SW 1271 (cell line): Measurements from ENCODE around the gene PARP9.
"Not testable (repeated sequence)": the region's sequence is repeated elsewhere in the genome, so short reads cannot be mapped to it uniquely, and the experiment has no call there.

Source experiments
- DNase-seq, 2 experiments: peaks; one replicate each; lab custom pipeline; 2025; lab: John Stamatoyannopoulos, UW

Gene PARP9

DNA sequence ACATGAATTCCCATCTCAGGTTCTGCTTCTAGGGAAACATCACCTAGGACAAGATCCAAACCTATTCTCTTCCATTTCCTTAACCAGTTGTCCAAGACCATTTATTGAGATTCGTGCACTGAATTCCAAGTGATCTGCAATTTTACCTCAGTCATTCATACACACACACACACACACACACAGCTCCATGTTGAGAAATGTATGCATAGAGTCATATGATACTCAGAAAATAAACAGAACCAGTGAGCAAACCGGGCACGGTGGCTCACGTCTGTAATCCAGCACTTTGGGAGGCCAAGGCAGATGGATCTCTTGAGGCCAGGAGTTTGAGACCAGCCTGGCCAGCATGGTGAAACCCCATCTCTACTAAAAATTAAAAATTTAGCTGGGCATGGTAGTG, 43.2 kb downstream of the PARP9 start:
- no peak for DNase-seq

DNA sequence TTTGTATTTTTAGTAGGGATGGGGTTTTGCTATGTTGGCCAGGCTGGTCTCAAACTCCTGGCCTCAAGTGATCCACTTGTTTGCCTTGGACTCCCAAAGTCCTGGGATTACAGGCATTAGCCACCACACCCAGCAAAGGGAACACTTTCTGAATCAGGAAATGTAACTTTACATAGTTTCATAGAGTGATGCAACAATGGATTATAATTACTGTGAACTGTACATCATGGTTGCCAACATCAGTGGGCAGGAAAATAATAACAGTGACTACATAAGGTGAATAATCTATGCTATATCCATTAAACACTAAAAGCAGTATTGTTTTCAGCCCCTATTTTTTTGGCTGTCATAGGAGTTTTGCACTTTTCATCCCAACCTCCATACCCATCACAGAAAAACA, 44.4 kb downstream of the PARP9 start:
- no peak for DNase-seq

DNA sequence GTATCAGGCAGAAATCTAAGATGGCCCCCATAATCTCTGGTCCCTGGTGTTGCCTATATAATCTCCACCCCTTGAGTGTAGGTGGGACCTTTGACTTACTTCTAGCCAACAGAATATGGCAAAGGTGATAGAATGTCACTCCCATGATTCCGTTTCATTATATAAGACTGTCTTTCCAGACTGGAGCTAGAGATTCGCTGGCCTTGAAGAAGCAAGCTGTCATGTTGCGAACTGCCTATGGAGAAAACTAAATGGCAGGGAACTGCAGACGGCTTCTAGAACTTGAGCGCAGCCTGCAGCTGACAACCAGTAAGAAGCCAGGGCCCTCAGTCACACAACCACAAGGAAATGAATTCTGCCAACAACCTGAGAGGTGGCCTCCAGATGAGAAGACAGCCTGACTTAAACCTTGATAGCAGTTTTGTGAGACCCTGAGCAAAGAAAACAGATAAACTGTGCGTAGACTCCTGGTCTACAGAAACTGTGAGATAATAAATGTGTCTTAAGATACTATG, 47.2 kb downstream of the PARP9 start:
- DNase-seq: no peak

- DNase-seq: no peak
Measured at GRCh38 chr3:122515870-122516269, 48.2 kb downstream of the PARP9 start.

- DNase-seq: no peak
Measured at GRCh38 chr3:122515020-122515468, 49.1 kb downstream of the PARP9 start.

GRCh38 chr3:122514123-122515019, 49.7 kb downstream of the PARP9 start, which contains the start of gene KPNA1:
TSS of gene KPNA1 (minus strand) at chr3:122514939. CDS start at chr3:122496565, 18,374 bp downstream.
- peak; percentile 41 to 82 for DNase-seq

GRCh38 chr3:122513386-122514122, 50.5 kb downstream of the PARP9 start:
- no peak for DNase-seq

DNA sequence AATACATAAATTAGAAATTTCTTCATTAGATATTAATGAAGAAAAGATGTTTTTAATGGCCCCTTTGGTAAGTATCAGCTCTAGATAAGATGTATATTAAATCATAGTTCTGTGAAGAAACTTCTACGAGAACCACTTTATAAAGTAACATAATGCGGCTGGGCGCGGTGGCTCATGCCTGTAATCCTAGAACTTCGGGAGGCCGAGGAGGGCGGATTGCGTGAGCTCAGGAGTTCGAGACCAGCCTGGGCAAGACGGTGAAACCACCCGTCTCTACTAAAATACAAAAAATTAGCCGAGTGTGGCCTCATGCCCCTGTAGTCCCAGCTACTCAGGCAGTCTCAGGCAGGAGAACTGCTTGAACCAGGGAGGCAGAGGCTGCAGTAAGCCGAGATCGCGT, 51.8 kb downstream of the PARP9 start:
- no peak for DNase-seq

- no peak for DNase-seq
Measured at GRCh38 chr3:122510878-122511535, 53.1 kb downstream of the PARP9 start.

DNA sequence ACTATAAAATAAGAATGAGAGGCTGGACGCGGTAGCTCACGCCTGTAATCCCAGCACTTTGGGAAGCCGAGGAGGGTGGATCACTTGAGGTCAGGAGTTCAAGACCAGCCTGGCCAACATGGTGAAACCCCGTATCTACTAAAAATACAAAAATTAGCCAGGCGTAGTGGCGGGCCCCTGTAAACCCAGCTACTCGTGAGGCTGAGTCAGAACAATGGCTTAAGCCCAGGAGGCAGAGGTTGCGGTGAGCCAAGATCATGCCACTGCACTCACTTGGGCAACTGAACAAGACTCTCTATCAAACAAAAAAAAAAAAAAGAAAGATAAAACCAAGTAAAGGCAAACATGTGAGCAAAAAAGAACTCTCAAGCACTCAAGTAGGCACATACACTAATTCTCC, 55.2 kb downstream of the PARP9 start:
- not testable (repeated sequence) for DNase-seq

GRCh38 chr3:122508135-122508914, 55.8 kb downstream of the PARP9 start:
- no peak for DNase-seq

DNA sequence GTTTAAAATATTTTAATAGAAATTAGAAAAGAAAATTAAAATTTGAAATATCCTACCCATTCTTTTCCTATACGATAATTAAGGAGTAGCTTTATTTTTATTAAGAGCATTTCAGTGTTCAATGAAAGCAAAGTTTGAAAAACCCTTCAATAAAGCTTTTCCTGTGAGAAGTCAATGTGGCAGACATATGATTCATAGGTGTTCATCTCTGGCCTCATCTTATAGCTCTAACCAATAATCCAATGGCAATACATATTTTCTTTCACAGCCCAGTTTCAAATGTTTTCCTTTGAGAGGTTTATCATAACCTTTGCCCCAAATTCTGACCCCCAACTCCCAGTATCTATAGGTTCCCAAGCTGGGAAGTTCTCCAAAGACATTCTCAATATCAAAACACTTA, 57.6 kb downstream of the PARP9 start:
- DNase-seq: no peak

- DNase-seq: no peak
Measured at GRCh38 chr3:122505676-122506075, 58.4 kb downstream of the PARP9 start.

DNA sequence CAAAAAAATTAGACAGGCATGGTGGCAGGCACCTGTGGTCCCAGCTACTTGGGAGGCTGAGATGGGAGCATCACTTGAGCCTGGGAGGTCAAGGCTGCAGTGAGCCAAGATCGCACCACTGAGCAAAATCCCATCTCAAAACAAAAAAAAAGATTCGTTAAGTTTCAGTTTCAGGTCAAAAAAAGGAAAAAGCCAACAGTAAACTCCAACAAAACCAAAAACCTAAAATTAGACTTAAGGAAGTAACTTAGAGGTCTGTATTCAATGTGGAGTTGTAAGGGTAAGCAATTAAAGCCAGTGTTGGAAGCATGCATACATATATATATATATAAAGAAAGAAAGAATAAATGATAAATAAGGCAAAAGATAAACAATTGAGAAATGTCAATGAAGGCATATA, 61.2 kb downstream of the PARP9 start:
- DNase-seq: no peak

DNA sequence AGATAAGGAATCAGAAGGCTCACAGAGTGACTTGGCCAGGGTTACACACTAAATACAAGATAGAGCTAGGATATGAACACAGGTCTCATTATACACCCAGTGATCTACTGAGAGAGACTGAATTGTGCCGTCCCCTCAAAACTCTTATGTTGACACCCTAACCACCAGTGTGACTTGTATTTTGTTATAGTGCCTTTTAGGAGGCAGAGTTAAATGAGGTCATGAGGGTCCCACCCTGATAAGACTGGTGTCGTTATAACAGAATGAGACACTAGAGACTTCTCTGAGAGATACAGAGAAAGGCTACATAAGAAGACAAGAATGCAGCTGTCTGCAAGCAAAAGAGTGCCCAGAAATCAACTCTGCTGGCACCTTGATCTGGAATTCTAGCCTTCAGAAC, 62.0 kb downstream of the PARP9 start:
- no peak for DNase-seq

- DNase-seq: not testable (repeated sequence)
Measured at GRCh38 chr3:122500964-122501363, 63.1 kb downstream of the PARP9 start.

DNA sequence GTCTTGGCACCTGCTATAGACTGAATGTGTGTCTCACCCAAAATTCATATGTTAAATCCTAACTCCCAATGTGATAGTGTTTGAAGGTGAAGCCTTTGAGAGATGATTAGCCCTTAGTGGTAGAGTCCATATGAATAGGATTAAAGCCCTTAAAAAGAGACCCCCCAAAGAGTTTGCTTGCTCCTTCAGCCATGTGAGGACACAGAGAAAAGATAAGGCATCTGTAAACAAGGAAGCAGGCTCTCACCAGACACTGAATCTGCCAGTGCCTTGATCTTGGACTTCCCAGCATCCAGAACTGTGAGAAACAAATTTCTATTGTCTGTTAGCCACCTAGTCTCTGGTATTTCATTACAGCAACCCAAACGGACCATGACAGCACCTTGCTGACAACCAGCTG, 65.9 kb downstream of the PARP9 start:
- DNase-seq: no peak

- DNase-seq: peak; percentile 47 to 83
Measured at GRCh38 chr3:122497425-122497824, 66.7 kb downstream of the PARP9 start.

DNA sequence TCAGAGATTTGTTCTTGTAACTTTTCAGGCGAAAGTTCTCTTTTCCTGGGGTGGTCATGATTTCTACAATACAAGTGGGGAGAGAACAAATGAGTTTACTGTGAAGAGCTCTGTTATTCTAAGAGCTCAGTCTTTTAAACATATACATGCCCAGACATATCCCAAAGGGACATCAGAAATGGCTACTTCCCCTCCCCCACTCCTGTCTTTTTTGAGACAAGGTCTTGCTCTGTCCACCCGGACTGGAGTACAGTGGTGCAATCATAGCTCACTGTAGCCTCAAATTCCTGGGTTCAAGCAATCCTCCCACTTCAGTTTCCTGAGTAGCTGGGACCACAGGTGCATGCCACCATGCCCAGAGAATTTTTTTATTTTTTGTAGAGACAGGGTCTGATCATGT, 67.6 kb downstream of the PARP9 start:
- DNase-seq: no peak

DNA sequence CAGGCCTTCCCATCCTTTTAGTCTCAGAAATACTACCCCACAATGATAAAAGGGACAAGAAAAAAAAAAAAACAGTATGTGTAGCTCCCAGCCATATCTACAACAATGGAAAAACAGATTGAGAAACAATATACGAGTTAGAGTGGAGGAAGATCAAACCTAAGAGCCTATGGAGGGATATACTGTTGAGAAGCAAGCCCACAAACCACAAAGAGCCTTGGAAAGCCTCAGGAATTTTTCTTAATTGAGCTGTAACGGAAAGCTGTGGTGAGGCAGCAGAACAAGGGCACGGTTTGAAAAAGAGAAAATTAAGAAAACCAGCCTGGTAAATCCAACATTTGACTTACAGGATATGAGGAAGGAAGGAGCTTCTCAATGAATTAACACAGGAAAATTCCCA, 70.8 kb downstream of the PARP9 start:
- peak in 1 of 2 experiments; percentile 55 for DNase-seq

DNA sequence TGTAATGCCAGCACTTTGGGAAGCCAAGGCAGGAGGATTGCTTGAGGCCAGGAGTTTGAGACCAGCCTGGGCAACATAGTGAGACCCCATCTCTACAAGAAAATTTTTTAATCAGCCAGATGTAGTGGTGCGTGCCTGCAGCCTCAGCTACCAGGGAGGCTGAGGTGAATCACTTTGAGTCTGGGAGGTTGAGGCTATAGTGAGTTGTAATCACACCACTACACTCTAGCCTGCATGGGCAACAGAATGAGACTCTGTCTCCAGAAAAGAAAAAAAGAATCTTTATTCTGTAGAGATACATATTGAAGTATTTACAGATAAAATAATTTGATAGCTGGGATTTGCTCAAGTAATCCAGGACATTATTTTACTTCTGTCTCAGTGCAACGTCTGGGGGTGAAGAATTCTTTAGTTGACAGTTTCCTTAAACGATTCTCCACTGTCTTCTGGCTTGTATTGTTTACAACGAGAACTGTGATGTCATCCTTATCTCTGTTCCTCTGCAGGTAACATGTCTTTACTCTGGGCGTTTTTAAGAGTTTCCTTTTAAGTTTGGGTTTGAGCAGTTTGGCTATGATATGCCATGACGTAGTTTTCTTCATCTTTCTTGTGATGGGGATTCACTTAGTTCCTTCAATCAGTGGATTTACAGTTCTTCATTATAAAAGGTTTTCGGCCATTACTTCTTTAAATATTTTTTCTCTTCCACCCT, 75.7 kb downstream of the PARP9 start:
- no peak for DNase-seq
